GM12878 (cell line): ENCODE measurements around the gene DTX3. TPM values are rescaled to one million over a fixed set of nuclear protein-coding genes. Genes with fewer than 3 reads are reported as not detected.

Source experiments
- ATAC-seq: fragments of 200-7000 bp; cut with Tn5 transposase; 3 replicates; pipeline ENCODE4 v1.9.1; 2020; ENCODE audit warnings: mild to moderate bottlenecking, moderate library complexity
- BruUV-seq: library from RNA; stranded (reverse); fragments of 400-500 nt; replicated peaks from 2 replicates; lab custom pipeline; 2021; lab: Mats Ljungman, UMichigan
- CTCF ChIA-PET: fragments of 300-600 bp; sonication (Branson Sonifier 250); formaldehyde crosslinking; extraction: SDS; loops from one replicate; lab custom pipeline; 2021; ENCODE audit warnings: inconsistent platforms; lab: Yijun Ruan, JAX
- POLR2A ChIA-PET: fragments of 350-600 bp; formaldehyde crosslinking; extraction: SDS; loops from one replicate; lab custom pipeline; 2021; ENCODE audit warnings: inconsistent platforms; lab: Charles Lee
- RAD21 ChIA-PET: fragments of 300-600 bp; sonication (Branson Sonifier 250); formaldehyde crosslinking; loops from one replicate; lab custom pipeline; 2023; ENCODE audit warnings: antibody characterized with exemption; ENCODE audit not compliant: unreplicated experiment; lab: Charles Lee
- SMC1A ChIA-PET: fragments of 300-600 bp; sonication (Branson Sonifier 250); formaldehyde crosslinking; loops from one replicate; lab custom pipeline; 2023; ENCODE audit not compliant: unreplicated experiment, uncharacterized antibody; lab: Charles Lee
- DNase-seq: peaks from one replicate; pipeline ENCODE4 v3.0.0-alpha.2; 2011; ENCODE audit warnings: low read depth, low spot score
- FAIRE-seq: peaks from 3 replicates; lab custom pipeline; 2011; peaks lifted over from hg19 to GRCh38; lab: Jason Lieb, UNC
- H2AFZ ChIP-seq: 2 replicates; pipeline ENCODE4 v1.6.0; 2011; ENCODE audit warnings: low read depth, low read length, control low read depth; ENCODE audit not compliant: control insufficient read depth
- H3K27ac ChIP-seq: 2 replicates; pipeline ENCODE4 v1.5.1; 2011; ENCODE audit warnings: control low read depth; ENCODE audit not compliant: control insufficient read depth, insufficient read depth
- H3K27me3 ChIP-seq, 2 experiments: replicated peaks in 1 of 2; 2 replicates each; pipeline versions ENCODE4 v1.6.0 to v1.6.1; 2011; ENCODE audit warnings: low read length in 1 of 2; ENCODE audit not compliant: control insufficient read depth in 2 of 2, insufficient read depth in 2 of 2
- H3K36me3 ChIP-seq, 2 experiments: 2 replicates each; pipeline ENCODE4 v1.5.1; 2011; ENCODE audit warnings: low read length in 1 of 2; ENCODE audit not compliant: control insufficient read depth in 2 of 2, insufficient read depth in 2 of 2
- H3K4me1 ChIP-seq: 2 replicates; pipeline ENCODE4 v1.6.1; 2011; ENCODE audit warnings: mild to moderate bottlenecking, low read length, moderate library complexity, mixed read lengths; ENCODE audit not compliant: control insufficient read depth, insufficient read depth
- H3K4me2 ChIP-seq: 2 replicates; pipeline ENCODE4 v1.6.0; 2011; ENCODE audit warnings: control low read depth; ENCODE audit not compliant: control insufficient read depth, insufficient read depth
- H3K4me3 ChIP-seq: fragments of 200-600 bp; sonication (generic); 2 replicates; pipeline ENCODE4 v1.5.1; 2016
- H3K79me2 ChIP-seq: 2 replicates; pipeline ENCODE4 v1.6.0; 2011; ENCODE audit warnings: low read length; ENCODE audit not compliant: control insufficient read depth, insufficient read depth
- H3K9ac ChIP-seq: 2 replicates; pipeline ENCODE4 v1.8.0; 2011; ENCODE audit warnings: low read length, control low read depth, mixed read lengths; ENCODE audit not compliant: control insufficient read depth, insufficient read depth
- H3K9me3 ChIP-seq: replicated peaks from 3 replicates; pipeline ENCODE4 v1.5.1; 2011; ENCODE audit warnings: mild to moderate bottlenecking, low read length; ENCODE audit not compliant: control insufficient read depth, insufficient read depth
- H4K20me1 ChIP-seq: 2 replicates; pipeline ENCODE4 v1.6.0; 2011; ENCODE audit not compliant: control insufficient read depth, insufficient read depth
- ATF7 ChIP-seq: fragments of 450-650 bp; IDR thresholded peaks from 2 replicates; pipeline ENCODE4 v1.6.1; 2016; ENCODE audit warnings: low read depth, mild to moderate bottlenecking
- BACH1 ChIP-seq: fragments of 450-650 bp; IDR thresholded peaks from 2 replicates; pipeline ENCODE4 v1.6.1; 2017; ENCODE audit warnings: mild to moderate bottlenecking, borderline replicate concordance
- BMI1 ChIP-seq: fragments of 450-650 bp; IDR thresholded peaks from 2 replicates; pipeline ENCODE4 v1.6.1; 2016; ENCODE audit warnings: mild to moderate bottlenecking, moderate library complexity, borderline replicate concordance
- HDAC6 ChIP-seq: fragments of 200-600 bp; sonication (generic); IDR thresholded peaks from one replicate; pipeline ENCODE4 v1.8.0; 2017; ENCODE audit warnings: antibody characterized with exemption; ENCODE audit not compliant: unreplicated experiment
- HDGF ChIP-seq: fragments of 450-650 bp; IDR thresholded peaks from 2 replicates; pipeline ENCODE4 v1.6.1; 2016; ENCODE audit warnings: antibody characterized with exemption
- KAT2A ChIP-seq: conservative IDR thresholded peaks from 2 replicates; pipeline ENCODE4 v1.6.1; 2011; ENCODE audit warnings: low read depth, low read length; ENCODE audit not compliant: control insufficient read depth
- MTA2 ChIP-seq: fragments of 450-650 bp; IDR thresholded peaks from 2 replicates; pipeline ENCODE4 v1.6.1; 2016; ENCODE audit warnings: low read depth, mild to moderate bottlenecking, moderate library complexity
- MYC ChIP-seq: IDR thresholded peaks from 2 replicates; pipeline ENCODE4 v1.6.1; 2011; ENCODE audit warnings: mild to moderate bottlenecking, low read length, moderate library complexity, inconsistent platforms; ENCODE audit not compliant: insufficient read depth, insufficient replicate concordance, insufficient read length, severe bottlenecking
- SREBF1 ChIP-seq: IDR thresholded peaks from 2 replicates; pipeline ENCODE4 v1.6.1; 2012; ENCODE audit warnings: mild to moderate bottlenecking, low read length
- STAT3 ChIP-seq: IDR thresholded peaks from 2 replicates; pipeline ENCODE4 v1.6.1; 2011; ENCODE audit warnings: low read depth, low read length, improper control_type of control experiment
- ZSCAN29 ChIP-seq: fragments of 450-650 bp; IDR thresholded peaks from 2 replicates; pipeline ENCODE4 v1.6.1; 2017; ENCODE audit warnings: mild to moderate bottlenecking, moderate library complexity
- ZZZ3 ChIP-seq: IDR thresholded peaks from 2 replicates; pipeline ENCODE4 v1.6.1; 2011; ENCODE audit warnings: low read depth; ENCODE audit not compliant: control insufficient read depth, insufficient read length
- WGBS: methylation state at CpG from one replicate; pipeline ENCODE4 v1.1.6; 2016; ENCODE audit warnings: low lambda C conversion rate; ENCODE audit not compliant: insufficient replicate concordance, insufficient coverage; ENCODE audit errors: missing lambda C conversion rate; 5-methylcytosine and 5-hydroxymethylcytosine counted together
- in situ Hi-C: fragments of 300-500 bp; cut with MboI; formaldehyde crosslinking; loops from 9 replicates; pipeline ENCODE4 v1.14.3; 2018; ENCODE audit warnings: mixed read lengths
- intact Hi-C: fragments of 100-400 bp; cut with micrococcal nuclease; formaldehyde crosslinking; loops from one replicate; pipeline ENCODE4 v1.14.2; 2022; ENCODE audit not compliant: unreplicated experiment
- polyA plus RNA-seq, 11 experiments: library from polyadenylated mRNA; depleted of rRNA in 4 of 11; unstranded in 6 of 11; stranded (reverse) in 5 of 11; fragments of >200 nt; fragmentation: Nextera tagmentation in 4 of 11; fragmentation: Illumina TruSeq in 1 of 11; extraction: Ambion mirVana in 4 of 11; extraction: Trizol in 1 of 11; gene quantifications; 1 replicate in 1 of 11; 2 replicates in 10 of 11; pipeline versions ENCODE4 v1.2.1 to v1.2.3, GENCODE V29; 2011 to 2016; ENCODE audit warnings: inconsistent platforms in 2 of 11, missing spikeins in 2 of 11, low read depth in 1 of 11
- total RNA-seq, 4 experiments: library from RNA; depleted of rRNA in 3 of 4; stranded (reverse); fragments of >200 nt in 3 of 4; fragmentation: Illumina TruSeq in 1 of 4; extraction: Trizol in 1 of 4; gene quantifications; 2 replicates each; pipeline versions ENCODE4 v1.2.1 to v1.2.3, GENCODE V29; 2013 to 2021
- TF ChIP-seq, protein P1 (sequence below): IDR thresholded peaks from 2 replicates; pipeline ENCODE4 v1.6.1; 2011; ENCODE audit warnings: low read depth, low read length, improper control_type of control experiment, borderline replicate concordance
- TF ChIP-seq, protein P2 (sequence below): fragments of 450-650 bp; IDR thresholded peaks from 2 replicates; pipeline ENCODE4 v1.6.1; 2016; ENCODE audit warnings: mild to moderate bottlenecking, moderate library complexity, borderline replicate concordance
- TF ChIP-seq, protein P3 (sequence below): fragments of 450-650 bp; IDR thresholded peaks from 2 replicates; pipeline ENCODE4 v1.6.1; 2018; ENCODE audit warnings: mild to moderate bottlenecking, low read depth, moderate library complexity; ENCODE audit not compliant: partially characterized antibody

Gene DTX3
- total and polyA plus RNA-seq, 10 of the 15 experiments (the other 5 are each of a cell fraction or from before 2014, with no cell fraction given): 1.1 to 13.6 (median 5.6) TPM

DNA sequence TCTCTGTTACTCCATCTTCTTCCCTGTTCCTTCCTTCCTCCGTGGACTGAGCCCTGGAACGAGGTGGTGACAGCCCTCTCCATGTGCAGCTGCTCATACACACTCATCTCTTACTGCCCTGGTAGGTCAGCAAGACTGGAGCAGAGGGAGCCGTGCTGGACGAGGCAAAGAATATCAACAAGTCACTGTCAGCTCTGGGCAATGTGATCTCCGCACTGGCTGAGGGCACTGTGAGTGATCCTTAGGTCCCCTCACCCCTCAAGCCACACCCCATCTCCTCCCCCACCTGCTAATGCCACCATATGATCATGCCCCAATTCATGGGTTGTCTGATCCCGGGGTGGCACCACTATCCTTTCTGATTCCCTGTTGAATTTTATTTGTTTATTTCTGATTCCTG is 35.8 kb upstream of the DTX3 start (continued):
- TF ChIP-seq, protein P1, sequence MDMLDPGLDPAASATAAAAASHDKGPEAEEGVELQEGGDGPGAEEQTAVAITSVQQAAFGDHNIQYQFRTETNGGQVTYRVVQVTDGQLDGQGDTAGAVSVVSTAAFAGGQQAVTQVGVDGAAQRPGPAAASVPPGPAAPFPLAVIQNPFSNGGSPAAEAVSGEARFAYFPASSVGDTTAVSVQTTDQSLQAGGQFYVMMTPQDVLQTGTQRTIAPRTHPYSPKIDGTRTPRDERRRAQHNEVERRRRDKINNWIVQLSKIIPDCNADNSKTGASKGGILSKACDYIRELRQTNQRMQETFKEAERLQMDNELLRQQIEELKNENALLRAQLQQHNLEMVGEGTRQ: no peak
- no peak for TF ChIP-seq KAT2A

DNA sequence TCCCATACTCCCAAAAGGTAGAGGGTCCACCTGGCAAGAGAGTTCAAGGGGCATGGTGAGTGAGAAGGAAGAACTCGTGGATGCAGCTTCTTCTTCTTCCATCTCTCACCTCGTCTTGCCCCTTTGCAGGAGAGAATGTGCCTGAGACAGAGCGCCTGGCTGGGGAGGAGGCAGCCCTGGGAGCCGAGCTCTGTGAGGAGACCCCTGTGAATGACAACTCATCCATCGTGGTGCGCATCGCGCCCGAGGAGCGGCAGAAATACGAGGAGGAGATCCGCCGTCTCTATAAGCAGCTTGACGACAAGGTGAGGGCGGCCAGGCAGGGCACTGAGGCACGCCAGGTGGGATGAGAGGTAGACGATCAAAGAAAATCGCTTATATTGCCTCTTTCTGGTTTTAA is 34.8 kb upstream of the DTX3 start:
- H3K27me3 ChIP-seq: no peaks in the 10 kb centered on the region
- WGBS: 49% methylated on average over 12 of the region's 18 CpGs
- no TSS peak for BruUV-seq
- ChIA-PET SMC1A (no interaction called here), RAD21 (no interaction called here), CTCF (no interaction called here), POLR2A (no interaction called here)
- H3K36me3 ChIP-seq: no peaks in the 10 kb centered on the region
- no peak for DNase-seq
- FAIRE-seq: no peak
- no peak overlapping the region for H2AFZ ChIP-seq
- H3K9me3 ChIP-seq: no peaks in the 10 kb centered on the region
- H3K4me1 ChIP-seq: no peaks in the 10 kb centered on the region
- intact Hi-C loops (no loop called here), in situ Hi-C loops (no loop called here)
- no peak overlapping the region for H3K9ac ChIP-seq
- ATAC-seq: no peak
- no peak overlapping the region for H3K27ac ChIP-seq
- no peak overlapping the region for H3K4me3 ChIP-seq
- no peaks in the 10 kb centered on the region for H4K20me1 ChIP-seq
- no peak overlapping the region for H3K4me2 ChIP-seq
- no peaks in the 10 kb centered on the region for H3K79me2 ChIP-seq
- no peak for TF ChIP-seq HDAC6
- TF ChIP-seq BACH1: no peak
- TF ChIP-seq MTA2: no peak
- TF ChIP-seq ATF7: no peak
- TF ChIP-seq ZSCAN29: no peak
- no peak for TF ChIP-seq SREBF1
- TF ChIP-seq, protein P2, sequence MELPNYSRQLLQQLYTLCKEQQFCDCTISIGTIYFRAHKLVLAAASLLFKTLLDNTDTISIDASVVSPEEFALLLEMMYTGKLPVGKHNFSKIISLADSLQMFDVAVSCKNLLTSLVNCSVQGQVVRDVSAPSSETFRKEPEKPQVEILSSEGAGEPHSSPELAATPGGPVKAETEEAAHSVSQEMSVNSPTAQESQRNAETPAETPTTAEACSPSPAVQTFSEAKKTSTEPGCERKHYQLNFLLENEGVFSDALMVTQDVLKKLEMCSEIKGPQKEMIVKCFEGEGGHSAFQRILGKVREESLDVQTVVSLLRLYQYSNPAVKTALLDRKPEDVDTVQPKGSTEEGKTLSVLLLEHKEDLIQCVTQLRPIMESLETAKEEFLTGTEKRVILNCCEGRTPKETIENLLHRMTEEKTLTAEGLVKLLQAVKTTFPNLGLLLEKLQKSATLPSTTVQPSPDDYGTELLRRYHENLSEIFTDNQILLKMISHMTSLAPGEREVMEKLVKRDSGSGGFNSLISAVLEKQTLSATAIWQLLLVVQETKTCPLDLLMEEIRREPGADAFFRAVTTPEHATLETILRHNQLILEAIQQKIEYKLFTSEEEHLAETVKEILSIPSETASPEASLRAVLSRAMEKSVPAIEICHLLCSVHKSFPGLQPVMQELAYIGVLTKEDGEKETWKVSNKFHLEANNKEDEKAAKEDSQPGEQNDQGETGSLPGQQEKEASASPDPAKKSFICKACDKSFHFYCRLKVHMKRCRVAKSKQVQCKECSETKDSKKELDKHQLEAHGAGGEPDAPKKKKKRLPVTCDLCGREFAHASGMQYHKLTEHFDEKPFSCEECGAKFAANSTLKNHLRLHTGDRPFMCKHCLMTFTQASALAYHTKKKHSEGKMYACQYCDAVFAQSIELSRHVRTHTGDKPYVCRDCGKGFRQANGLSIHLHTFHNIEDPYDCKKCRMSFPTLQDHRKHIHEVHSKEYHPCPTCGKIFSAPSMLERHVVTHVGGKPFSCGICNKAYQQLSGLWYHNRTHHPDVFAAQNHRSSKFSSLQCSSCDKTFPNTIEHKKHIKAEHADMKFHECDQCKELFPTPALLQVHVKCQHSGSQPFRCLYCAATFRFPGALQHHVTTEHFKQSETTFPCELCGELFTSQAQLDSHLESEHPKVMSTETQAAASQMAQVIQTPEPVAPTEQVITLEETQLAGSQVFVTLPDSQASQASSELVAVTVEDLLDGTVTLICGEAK: no peak
- TF ChIP-seq, protein P1: no peak
- no peak for TF ChIP-seq STAT3
- no peak for TF ChIP-seq HDGF
- TF ChIP-seq MYC: no peak
- TF ChIP-seq, protein P3, sequence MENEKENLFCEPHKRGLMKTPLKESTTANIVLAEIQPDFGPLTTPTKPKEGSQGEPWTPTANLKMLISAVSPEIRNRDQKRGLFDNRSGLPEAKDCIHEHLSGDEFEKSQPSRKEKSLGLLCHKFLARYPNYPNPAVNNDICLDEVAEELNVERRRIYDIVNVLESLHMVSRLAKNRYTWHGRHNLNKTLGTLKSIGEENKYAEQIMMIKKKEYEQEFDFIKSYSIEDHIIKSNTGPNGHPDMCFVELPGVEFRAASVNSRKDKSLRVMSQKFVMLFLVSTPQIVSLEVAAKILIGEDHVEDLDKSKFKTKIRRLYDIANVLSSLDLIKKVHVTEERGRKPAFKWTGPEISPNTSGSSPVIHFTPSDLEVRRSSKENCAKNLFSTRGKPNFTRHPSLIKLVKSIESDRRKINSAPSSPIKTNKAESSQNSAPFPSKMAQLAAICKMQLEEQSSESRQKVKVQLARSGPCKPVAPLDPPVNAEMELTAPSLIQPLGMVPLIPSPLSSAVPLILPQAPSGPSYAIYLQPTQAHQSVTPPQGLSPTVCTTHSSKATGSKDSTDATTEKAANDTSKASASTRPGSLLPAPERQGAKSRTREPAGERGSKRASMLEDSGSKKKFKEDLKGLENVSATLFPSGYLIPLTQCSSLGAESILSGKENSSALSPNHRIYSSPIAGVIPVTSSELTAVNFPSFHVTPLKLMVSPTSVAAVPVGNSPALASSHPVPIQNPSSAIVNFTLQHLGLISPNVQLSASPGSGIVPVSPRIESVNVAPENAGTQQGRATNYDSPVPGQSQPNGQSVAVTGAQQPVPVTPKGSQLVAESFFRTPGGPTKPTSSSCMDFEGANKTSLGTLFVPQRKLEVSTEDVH: no peak
- TF ChIP-seq ZZZ3: no peak
- no peak for TF ChIP-seq BMI1
